Breast epithelium (tissue), 3 donors: ENCODE data around the gene MYBBP1A.

Experiments used
- POLR2A ChIP-seq: fragments of 450-650 bp; IDR thresholded peaks from one replicate; pipeline ENCODE4 v1.6.1; 2016; ENCODE audit warnings: antibody characterized with exemption, mild to moderate bottlenecking, moderate library complexity
- TF ChIP-seq, protein P1 (sequence below), 3 donors: fragments of 450-650 bp; IDR thresholded peaks; one replicate each; pipeline ENCODE4 v1.5.1; 2016 to 2017; ENCODE audit warnings: antibody characterized with exemption in 3 of 3, mild to moderate bottlenecking in 3 of 3, moderate library complexity in 3 of 3

DNA sequence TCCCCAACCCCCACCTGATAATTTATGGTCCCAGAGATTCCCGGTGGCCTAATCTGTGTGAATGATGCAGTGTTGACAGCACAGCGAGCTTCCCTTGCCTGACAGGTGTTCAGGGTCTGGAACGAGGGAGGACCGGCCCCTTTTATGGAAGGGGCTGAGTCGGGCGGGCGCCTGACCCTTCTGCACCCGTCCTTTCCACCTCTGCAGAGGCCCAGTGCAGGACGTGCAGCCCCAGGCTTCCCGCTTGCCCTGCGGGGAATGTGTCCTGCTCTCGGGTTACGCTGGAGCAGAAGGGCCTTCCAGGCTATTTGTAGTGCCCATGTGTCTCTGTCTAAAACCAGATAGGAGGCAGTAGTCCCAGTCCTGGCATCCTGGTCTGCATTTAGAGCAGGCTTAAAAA, 45.4 kb upstream of the MYBBP1A start:
- no peak for TF ChIP-seq POLR2A
- TF ChIP-seq, protein P1, sequence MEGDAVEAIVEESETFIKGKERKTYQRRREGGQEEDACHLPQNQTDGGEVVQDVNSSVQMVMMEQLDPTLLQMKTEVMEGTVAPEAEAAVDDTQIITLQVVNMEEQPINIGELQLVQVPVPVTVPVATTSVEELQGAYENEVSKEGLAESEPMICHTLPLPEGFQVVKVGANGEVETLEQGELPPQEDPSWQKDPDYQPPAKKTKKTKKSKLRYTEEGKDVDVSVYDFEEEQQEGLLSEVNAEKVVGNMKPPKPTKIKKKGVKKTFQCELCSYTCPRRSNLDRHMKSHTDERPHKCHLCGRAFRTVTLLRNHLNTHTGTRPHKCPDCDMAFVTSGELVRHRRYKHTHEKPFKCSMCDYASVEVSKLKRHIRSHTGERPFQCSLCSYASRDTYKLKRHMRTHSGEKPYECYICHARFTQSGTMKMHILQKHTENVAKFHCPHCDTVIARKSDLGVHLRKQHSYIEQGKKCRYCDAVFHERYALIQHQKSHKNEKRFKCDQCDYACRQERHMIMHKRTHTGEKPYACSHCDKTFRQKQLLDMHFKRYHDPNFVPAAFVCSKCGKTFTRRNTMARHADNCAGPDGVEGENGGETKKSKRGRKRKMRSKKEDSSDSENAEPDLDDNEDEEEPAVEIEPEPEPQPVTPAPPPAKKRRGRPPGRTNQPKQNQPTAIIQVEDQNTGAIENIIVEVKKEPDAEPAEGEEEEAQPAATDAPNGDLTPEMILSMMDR (IDR thresholded peaks at IDR 0.05) = no peak
